Brain microvascular endothelial cell (primary cell): ENCODE data around the gene PEX11G.

Experiments used
- DNase-seq: peaks from one replicate; pipeline ENCODE4 v3.0.0-alpha.2; 2020
- H3K27ac ChIP-seq: fragments of 250-450 bp; sonication (Bioruptor Pico); 2 replicates; pipeline ENCODE4 v1.5.1; 2020; ENCODE audit warnings: mild to moderate bottlenecking, moderate library complexity
- H3K27me3 ChIP-seq: fragments of 250-450 bp; sonication (Bioruptor Pico); replicated peaks from 2 replicates; pipeline ENCODE4 v1.5.1; 2020; ENCODE audit warnings: mild to moderate bottlenecking
- H3K36me3 ChIP-seq: fragments of 250-450 bp; sonication (Bioruptor Pico); replicated peaks from 2 replicates; pipeline ENCODE4 v1.5.1; 2020; ENCODE audit warnings: mild to moderate bottlenecking
- H3K4me3 ChIP-seq: 2 replicates; pipeline ENCODE4 v1.5.1; 2011; ENCODE audit warnings: low read depth, mild to moderate bottlenecking, control low read depth, low read length, moderate library complexity
- in situ Hi-C: cut with HindIII; loops from 2 replicates; pipeline ENCODE4 v1.10.0; 2017; ENCODE audit warnings: low sequenced_read_pairs, low pct_ligation_motif_present
- TF ChIP-seq, protein P1 (sequence below): IDR thresholded peaks from 2 replicates; pipeline ENCODE4 v1.5.1; 2011; ENCODE audit warnings: low read depth, mild to moderate bottlenecking, moderate library complexity, low read length, control low read depth, inconsistent platforms; ENCODE audit errors: missing control alignments

PEX11G gene

DNA sequence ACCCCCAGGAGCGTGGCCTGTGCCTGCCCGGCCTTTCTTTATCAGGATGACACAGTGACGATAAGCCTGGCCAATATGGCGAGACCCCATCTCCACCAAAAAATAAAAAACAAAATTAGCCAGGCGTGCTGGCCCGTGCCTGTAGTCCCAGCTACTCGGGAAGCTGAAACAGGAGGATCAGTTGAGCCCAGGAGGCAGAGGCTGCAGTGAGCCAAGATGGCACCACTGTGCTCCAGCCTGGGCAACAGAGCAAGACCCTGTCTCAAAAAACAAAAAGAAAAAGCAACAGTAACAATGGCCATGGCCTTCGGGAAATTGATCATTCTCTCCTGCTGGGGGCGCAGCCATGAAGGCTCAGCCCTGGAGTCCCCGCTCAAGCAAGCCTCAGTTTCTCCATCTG, 11.1 kb downstream of the PEX11G start:
- in situ Hi-C loops = no loop called here
- TF ChIP-seq, protein P1, sequence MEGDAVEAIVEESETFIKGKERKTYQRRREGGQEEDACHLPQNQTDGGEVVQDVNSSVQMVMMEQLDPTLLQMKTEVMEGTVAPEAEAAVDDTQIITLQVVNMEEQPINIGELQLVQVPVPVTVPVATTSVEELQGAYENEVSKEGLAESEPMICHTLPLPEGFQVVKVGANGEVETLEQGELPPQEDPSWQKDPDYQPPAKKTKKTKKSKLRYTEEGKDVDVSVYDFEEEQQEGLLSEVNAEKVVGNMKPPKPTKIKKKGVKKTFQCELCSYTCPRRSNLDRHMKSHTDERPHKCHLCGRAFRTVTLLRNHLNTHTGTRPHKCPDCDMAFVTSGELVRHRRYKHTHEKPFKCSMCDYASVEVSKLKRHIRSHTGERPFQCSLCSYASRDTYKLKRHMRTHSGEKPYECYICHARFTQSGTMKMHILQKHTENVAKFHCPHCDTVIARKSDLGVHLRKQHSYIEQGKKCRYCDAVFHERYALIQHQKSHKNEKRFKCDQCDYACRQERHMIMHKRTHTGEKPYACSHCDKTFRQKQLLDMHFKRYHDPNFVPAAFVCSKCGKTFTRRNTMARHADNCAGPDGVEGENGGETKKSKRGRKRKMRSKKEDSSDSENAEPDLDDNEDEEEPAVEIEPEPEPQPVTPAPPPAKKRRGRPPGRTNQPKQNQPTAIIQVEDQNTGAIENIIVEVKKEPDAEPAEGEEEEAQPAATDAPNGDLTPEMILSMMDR = no peak
- no peak for DNase-seq
- H3K36me3 ChIP-seq = no peaks in the 10 kb centered on the region
- H3K27ac ChIP-seq = no peak overlapping the region
- no peaks in the 10 kb centered on the region for H3K27me3 ChIP-seq
- no peak overlapping the region for H3K4me3 ChIP-seq

GRCh38 chr19:7476777-7477494, 11.9 kb downstream of the PEX11G start:
- in situ Hi-C loops = no loop called here
- TF ChIP-seq, protein P1 = no peak
- H3K4me3 ChIP-seq = no peak overlapping the region

DNA sequence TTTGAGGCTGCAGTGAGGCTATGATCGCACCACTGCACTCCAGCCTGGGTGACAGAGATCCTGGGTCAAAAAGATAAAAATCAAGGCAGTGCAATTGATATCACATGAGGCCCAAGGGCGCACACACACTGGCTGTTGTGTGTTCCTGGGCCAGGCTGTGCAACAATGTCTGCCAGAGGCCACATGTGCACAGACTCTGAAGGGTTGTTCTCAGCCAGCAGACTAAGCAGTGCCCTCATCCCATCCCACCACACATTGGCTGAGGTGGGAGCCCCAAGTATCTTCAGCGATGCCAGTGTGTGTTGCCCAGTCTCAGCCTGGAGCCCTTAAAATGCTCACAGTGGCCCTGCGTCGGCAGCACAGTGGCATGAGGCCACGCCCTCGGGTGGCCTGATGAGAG, 12.6 kb downstream of the PEX11G start:
- TF ChIP-seq, protein P1 = no peak
- in situ Hi-C loops = no loop called here
- Histone ChIP-seq H3K4me3 (no peak overlapping the region), H3K27ac (no peak overlapping the region), H3K27me3 (no peaks in the 10 kb centered on the region), H3K36me3 (peaks cover 4% of the 10 kb centered on the region)
- DNase-seq = no peak

More at GRCh38 chr19:7476777-7477494, 11.9 kb downstream of the PEX11G start:
- H3K36me3 ChIP-seq = peaks cover 4% of the 10 kb centered on the region
- H3K27ac ChIP-seq = no peak overlapping the region
- H3K27me3 ChIP-seq = no peaks in the 10 kb centered on the region
- DNase-seq = no peak

DNA sequence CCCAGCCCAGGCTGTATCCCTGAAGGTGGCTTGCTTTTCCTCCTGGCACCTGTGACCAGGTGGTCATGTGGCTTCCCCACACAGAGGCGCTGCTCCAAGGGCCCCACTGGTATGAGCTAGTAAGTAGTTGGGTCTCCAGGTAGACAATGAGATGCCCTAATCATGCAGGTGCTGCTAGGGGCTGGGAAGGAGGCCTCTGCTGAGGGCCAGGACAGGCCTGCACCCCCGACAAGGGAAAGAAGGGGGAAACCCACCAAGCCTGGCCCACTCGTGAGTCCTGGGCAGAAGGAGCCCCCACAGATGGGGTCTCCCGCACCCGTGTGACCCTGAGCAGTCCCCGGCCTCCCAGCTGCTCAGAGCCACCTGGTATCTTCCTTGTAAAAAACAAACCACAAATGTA, 13.2 kb downstream of the PEX11G start:
- in situ Hi-C loops = no loop called here
- TF ChIP-seq, protein P1 = no peak
- H3K4me3 ChIP-seq = no peak overlapping the region
- no peaks in the 10 kb centered on the region for H3K27me3 ChIP-seq
- H3K36me3 ChIP-seq = peaks cover 4% of the 10 kb centered on the region
- H3K27ac ChIP-seq = no peak overlapping the region
- DNase-seq = no peak

- no peak overlapping the region for H3K27ac ChIP-seq
- no peak overlapping the region for H3K4me3 ChIP-seq
- in situ Hi-C loops = no loop called here
- H3K36me3 ChIP-seq = peaks cover 28% of the 10 kb centered on the region
- TF ChIP-seq, protein P1 = no peak
- no peak for DNase-seq
- H3K27me3 ChIP-seq = no peaks in the 10 kb centered on the region
Observed at GRCh38 chr19:7471696-7472615, 16.9 kb downstream of the PEX11G start.
